Tongue (tissue), 2 donors: ENCODE results near the gene SFMBT2. TPM values are rescaled to one million over a fixed set of nuclear protein-coding genes. Genes with fewer than 3 reads are reported as not detected.
"Not testable (repeated sequence)": the region's sequence is repeated elsewhere in the genome, so short reads cannot be mapped to it uniquely, and the experiment has no call there.

Source experiments
- DNase-seq: peaks from one replicate; pipeline ENCODE4 v3.0.0-alpha.2; 2015
- total RNA-seq: library from RNA; depleted of rRNA; stranded (reverse); fragments of >200 nt; gene quantifications from one replicate; pipeline ENCODE4 v1.2.3, GENCODE V29; 2014

SFMBT2 gene
- total RNA-seq, 1 donor from 2014 or later = 6.7 TPM

DNA sequence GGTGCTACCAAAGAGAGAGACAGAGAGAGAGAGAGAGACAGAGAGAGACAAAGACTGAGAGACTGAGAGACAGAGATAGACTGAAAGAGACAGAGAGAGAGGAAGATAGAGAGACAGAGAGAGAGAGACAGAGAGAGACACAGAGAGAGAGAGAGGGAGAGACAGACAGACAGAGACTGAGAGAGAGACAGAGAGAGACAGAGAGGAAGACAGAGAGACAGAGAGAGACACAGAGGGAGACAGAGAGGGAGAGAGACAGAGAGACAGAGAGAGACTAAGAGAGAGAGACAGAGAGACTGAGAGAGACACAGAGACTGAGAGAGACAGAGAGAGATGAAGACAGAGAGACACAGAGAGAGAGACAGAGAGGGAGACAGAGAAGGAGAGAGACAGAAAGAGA lies 91.2 kb downstream of the SFMBT2 start:
- no peak for DNase-seq

GRCh38 chr10:7318836-7319235 lies 92.0 kb downstream of the SFMBT2 start:
- peak; percentile 31 for DNase-seq

DNA sequence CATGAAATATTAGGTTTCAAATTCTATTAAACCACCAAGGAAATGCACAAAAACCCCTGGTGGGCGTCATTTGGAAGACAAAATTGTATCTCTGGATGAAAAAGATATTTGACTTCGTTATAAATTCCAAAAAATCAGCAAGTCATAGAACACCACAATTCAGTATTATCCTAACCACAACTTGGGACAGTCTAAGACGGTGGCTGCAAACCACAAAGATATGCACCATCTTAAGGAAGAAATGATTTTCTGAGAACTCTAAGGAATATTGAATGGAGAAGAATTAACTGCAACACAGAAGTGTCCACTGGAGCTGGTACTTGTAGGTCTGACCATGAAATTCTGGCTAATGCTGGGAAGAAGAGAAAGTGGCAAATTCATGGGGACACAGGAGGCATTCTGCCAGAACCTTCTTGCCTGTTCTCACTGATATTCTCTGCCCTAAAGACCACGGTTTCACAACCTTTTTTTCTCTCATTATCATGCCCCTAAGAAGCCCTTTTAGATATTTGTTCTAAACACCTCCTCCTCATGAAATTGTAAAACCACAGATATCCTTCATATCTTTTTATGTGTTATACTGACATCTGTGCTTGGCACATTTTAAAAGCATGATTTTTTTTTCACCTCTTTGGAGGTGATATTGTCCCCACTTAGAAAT lies 92.9 kb downstream of the SFMBT2 start:
- no peak for DNase-seq

DNA sequence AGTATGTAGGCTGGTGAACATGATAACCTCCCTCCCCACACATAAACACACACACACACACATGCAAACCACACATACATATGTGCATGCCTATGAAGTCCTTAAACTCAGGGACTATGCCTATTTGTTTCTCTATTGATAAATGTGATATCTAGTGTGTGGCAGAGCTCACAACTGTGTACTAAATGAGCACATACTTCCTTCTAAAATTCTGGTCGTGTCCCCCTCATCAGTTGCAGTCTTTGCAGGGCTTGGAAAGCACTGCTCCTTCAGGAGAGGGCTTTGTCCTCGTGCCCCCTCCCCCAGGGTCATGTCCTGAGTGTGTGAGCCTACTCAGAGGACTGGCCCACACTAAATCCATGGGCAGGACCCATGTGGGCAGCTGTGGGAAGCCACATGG lies 94.0 kb downstream of the SFMBT2 start:
- DNase-seq = no peak

GRCh38 chr10:7315906-7316305 lies 94.9 kb downstream of the SFMBT2 start:
- no peak for DNase-seq

GRCh38 chr10:7314170-7314569 lies 96.7 kb downstream of the SFMBT2 start:
- DNase-seq = no peak

DNA sequence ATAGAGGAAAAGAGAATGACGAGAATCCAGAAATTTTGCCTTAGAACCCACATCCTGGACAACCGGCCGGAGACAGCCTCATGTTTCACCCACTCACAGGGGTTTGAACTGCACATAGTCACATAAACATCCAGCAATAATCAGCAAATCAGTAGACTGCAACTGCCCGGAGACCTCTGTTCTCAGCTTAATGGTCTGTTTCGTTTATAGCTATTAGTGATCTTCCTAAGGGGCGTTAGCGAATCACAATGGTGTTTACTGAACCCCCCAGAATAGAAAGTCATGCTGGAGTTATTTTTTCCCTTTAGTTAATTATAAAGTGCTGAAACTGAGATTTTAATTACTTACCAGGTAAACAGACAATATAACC lies 98.4 kb downstream of the SFMBT2 start:
- no peak for DNase-seq

GRCh38 chr10:7311850-7312487 lies 98.9 kb downstream of the SFMBT2 start:
- DNase-seq = not testable (repeated sequence)

GRCh38 chr10:7311218-7311849 lies 99.5 kb downstream of the SFMBT2 start:
- DNase-seq = no peak

DNA sequence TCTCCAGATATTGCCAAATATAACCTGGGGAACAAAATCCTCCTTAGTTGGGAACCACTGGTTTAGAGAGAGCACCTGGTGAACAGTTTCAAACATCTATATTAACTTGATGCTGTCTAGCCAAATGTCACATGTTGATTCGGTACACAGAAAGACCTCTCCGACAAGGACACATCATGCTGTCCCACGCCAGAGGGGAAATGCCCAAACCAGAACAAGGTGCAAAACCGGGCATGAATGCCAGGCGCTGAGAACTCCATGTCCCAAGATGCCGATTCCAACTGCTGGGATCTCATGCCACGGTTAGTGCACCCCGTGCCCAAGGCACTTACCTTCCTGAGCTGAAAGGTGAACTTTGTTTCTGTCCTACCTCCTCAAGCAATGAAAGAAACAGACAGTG lies 100.8 kb downstream of the SFMBT2 start:
- DNase-seq = no peak

DNA sequence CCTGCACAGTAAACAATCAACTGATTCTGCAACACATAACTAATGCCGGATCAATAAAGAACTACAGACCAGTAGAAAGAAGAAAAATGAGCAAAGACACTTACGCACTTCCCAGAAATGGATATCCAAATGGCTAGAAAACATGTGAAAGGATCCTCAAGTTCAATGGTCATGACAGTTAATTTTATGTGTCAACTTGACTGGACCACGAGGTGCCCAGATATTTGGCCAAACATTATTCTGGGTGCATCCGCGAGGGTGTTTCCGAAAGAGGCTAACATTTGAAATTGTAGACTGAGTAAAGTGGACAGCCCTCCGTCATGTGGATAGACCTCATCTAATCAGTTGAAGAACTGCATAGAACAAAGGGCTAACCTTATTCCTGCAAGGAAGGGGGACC lies 102.0 kb downstream of the SFMBT2 start:
- no peak for DNase-seq

GRCh38 chr10:7306616-7307015 lies 104.2 kb downstream of the SFMBT2 start:
- DNase-seq = no peak

- peak; percentile 14 for DNase-seq
Observed at GRCh38 chr10:7306147-7306546, 104.7 kb downstream of the SFMBT2 start.

- no peak for DNase-seq
Observed at GRCh38 chr10:7305053-7305452, 105.8 kb downstream of the SFMBT2 start.

- DNase-seq = no peak
Observed at GRCh38 chr10:7304110-7304509, 106.7 kb downstream of the SFMBT2 start.

DNA sequence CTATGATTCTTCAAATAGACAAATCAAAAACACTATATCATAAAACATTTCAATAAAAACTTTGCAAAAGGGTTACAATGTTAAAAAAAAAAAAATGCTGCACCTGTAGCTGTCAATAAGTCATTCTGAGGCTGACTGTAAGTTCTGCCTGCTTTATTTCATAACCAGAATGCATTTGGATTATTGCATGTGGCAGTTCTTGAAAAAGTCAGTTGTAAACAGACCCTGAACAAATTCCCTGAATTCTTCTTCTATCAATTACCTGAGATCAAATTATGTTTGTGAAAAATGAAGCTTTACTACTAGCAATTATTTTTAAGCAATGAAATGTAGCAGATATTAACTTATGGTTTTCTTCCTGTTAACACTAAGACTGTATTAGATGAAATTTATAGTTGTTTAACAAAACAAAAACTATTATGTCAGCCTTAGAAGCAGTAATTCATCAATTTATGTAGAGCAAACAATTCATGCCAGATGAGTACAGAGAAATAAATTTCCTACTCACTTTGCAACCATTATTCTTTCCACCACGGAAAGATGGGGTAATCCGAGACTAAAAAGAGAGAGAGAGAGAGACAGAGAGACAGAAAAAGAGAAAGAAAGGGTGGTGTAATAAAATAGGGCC lies 107.8 kb downstream of the SFMBT2 start:
- no peak for DNase-seq

- no peak for DNase-seq
Observed at GRCh38 chr10:7302392-7302906, 108.4 kb downstream of the SFMBT2 start.

- peak; percentile 15 for DNase-seq
Observed at GRCh38 chr10:7301006-7301778, 109.6 kb downstream of the SFMBT2 start.

GRCh38 chr10:7300384-7300971 lies 110.4 kb downstream of the SFMBT2 start:
- DNase-seq = peak; percentile 68

GRCh38 chr10:7299601-7300325 lies 111.1 kb downstream of the SFMBT2 start:
- not testable (repeated sequence) for DNase-seq

DNA sequence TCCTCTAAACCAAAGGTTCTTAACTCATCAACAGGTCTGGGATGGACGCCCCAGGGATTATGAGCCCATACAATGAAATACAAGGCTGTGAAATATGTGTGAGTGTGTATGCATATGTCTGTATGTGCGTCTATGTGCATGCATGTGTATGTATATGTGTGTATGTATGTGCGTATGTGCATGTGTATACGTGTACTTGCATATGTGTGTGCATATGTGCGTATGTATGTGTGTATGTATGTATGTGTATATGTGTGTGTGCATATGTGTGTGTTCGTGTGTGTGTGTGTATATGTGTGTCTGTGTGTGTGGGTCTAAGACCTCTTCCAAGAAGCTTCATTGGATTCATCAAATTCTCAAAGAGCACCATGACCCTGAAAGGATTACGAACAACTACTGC lies 112.3 kb downstream of the SFMBT2 start:
- no peak for DNase-seq
